Measurements from ENCODE around the gene ZNF304. TPM values are rescaled to one million over a fixed set of nuclear protein-coding genes. Genes with fewer than 3 reads are reported as not detected.

ZNF304 gene
- polyA plus RNA-seq, 1 donor from 2014 or later = 4.2 TPM

DNA sequence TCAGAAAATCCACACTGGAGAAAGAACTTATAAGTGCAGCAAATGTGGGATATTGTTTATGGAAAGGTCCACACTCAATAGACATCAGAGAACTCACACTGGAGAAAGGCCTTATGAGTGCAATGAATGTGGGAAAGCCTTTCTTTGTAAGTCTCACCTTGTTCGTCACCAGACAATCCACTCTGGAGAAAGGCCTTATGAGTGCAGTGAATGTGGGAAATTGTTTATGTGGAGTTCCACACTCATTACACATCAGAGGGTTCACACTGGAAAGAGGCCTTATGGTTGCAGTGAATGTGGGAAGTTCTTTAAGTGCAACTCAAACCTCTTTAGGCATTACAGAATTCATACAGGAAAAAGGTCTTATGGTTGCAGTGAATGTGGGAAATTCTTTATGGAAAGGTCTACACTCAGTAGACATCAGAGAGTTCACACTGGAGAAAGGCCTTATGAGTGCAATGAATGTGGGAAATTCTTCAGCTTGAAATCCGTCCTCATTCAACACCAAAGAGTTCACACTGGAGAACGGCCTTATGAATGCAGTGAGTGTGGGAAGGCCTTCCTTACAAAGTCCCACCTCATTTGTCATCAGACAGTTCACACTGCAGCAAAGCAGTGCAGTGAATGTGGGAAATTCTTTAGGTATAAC is 26.6 kb downstream of the ZNF304 start:
- Mint-ChIP-seq H3K4me3 (no peak overlapping the region), H3K27me3 (no peaks in the 10 kb centered on the region), H3K27ac (no peak overlapping the region), H3K4me1 (peaks cover 0 to 2% (median 0%) of the 10 kb centered on the region in 3 donors), H3K36me3 (peaks cover 39% of the 10 kb centered on the region), H3K9me3 (peaks cover 9 to 33% (median 25%) of the 10 kb centered on the region in 3 donors)

DNA sequence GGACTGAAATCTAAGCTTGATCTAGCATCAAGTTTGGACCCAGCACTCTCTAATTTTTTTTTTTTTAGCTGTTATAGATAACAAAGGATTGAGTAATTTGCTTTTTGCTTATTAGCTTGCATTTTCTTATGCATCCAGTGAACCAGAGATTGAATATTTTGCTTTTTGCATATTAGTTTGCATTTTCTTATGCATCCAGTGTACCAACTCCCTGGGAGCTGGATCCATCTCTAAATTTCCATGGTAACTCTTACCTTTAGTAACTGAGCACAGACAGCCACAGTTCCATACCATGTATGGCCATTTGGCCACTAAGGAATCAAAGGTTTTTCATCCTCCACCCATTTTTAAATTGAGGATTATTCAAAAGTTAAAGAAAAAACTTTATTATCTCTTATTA is 29.9 kb downstream of the ZNF304 start:
- peaks cover 18% of the 10 kb centered on the region for H3K36me3 Mint-ChIP-seq
- peaks cover 9 to 23% (median 20%) of the 10 kb centered on the region in 3 donors for H3K9me3 Mint-ChIP-seq
- no peaks in the 10 kb centered on the region for H3K27me3 Mint-ChIP-seq
- no peaks in the 10 kb centered on the region for H3K4me1 Mint-ChIP-seq
- H3K27ac Mint-ChIP-seq = no peak overlapping the region
- H3K4me3 Mint-ChIP-seq = no peak overlapping the region

- no peak overlapping the region for H3K27ac Mint-ChIP-seq
- H3K36me3 Mint-ChIP-seq = peaks cover 3% of the 10 kb centered on the region
Observed at GRCh38 chr19:57382806-57383488, 31.9 kb downstream of the ZNF304 start.

GRCh38 chr19:57389194-57389729 is 38.2 kb downstream of the ZNF304 start:
- peaks cover 9% of the 10 kb centered on the region for H3K36me3 Mint-ChIP-seq
- peak overlapping the region; percentile 85 to 99 (median 98) for H3K27ac Mint-ChIP-seq
- H3K9me3 Mint-ChIP-seq = peaks cover 2 to 15% (median 9%) of the 10 kb centered on the region in 3 donors
- peaks cover 21 to 26% (median 25%) of the 10 kb centered on the region in 3 donors for H3K4me1 Mint-ChIP-seq
- no peaks in the 10 kb centered on the region for H3K27me3 Mint-ChIP-seq
- H3K4me3 Mint-ChIP-seq = peak overlapping the region; percentile 87 to 99 (median 96)

More at GRCh38 chr19:57382806-57383488, 31.9 kb downstream of the ZNF304 start:
- H3K4me1 Mint-ChIP-seq = no peaks in the 10 kb centered on the region
- H3K27me3 Mint-ChIP-seq = no peaks in the 10 kb centered on the region
- H3K4me3 Mint-ChIP-seq = no peak overlapping the region
- H3K9me3 Mint-ChIP-seq = peaks cover 5 to 21% (median 19%) of the 10 kb centered on the region in 3 donors

- Mint-ChIP-seq H3K36me3 (peaks cover 12% of the 10 kb centered on the region), H3K27me3 (no peaks in the 10 kb centered on the region), H3K4me3 (peak within 1 kb of the TSS; percentile 87 to 99 (median 96)), H3K4me1 (peaks cover 21 to 30% (median 25%) of the 10 kb centered on the region in 3 donors), H3K27ac (peak within 1 kb of the TSS; percentile 85 to 99 (median 98)), H3K9me3 (peaks cover 6 to 20% (median 13%) of the 10 kb centered on the region in 3 donors)
Observed at GRCh38 chr19:57389730-57390598, 38.9 kb downstream of the ZNF304 start, which contains the start of gene ZNF548. Gene ZNF548 (plus strand): TSS chr19:57389854. CDS start chr19:57390100, 246 bp downstream.

DNA sequence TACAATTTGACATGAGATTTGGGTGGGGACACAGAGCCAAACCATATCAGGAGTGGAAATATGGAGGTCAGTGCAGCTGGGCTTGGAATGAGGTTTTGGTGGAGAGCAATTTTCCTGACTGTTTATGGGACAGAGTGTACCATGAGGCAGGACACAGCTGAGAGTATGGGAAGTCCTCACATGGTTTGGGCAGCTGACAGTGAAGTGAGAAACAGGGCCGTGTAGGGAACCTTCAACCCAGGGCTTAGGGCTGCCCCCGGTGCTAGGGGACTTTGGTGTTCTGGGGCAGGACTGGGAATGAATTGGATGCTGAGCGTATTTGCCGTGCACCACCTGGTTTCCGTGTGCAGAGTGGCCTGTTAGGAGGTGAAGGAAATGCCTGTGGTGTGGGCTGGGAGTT is 44.6 kb downstream of the ZNF304 start:
- Mint-ChIP-seq H3K4me3 (no peak overlapping the region), H3K4me1 (peaks cover 11 to 14% (median 12%) of the 10 kb centered on the region in 3 donors), H3K27me3 (no peaks in the 10 kb centered on the region), H3K27ac (peak overlapping the region in 1 of 3 donors; percentile 34), H3K36me3 (peaks cover 52% of the 10 kb centered on the region), H3K9me3 (peaks cover 18 to 49% (median 24%) of the 10 kb centered on the region in 3 donors)

DNA sequence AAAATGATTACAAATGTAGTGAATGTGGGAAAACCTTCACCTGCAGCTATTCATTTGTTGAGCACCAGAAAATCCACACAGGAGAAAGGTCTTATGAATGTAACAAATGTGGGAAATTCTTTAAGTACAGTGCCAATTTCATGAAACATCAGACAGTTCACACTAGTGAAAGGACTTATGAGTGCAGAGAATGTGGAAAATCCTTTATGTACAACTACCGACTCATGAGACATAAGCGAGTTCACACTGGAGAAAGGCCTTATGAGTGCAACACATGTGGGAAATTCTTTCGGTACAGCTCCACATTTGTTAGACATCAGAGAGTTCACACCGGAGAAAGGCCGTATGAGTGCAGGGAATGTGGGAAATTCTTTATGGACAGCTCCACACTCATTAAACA is 47.8 kb downstream of the ZNF304 start:
- peak overlapping the region in 1 of 4 donors; percentile 55 for H3K4me3 Mint-ChIP-seq
- H3K27me3 Mint-ChIP-seq = no peaks in the 10 kb centered on the region
- H3K9me3 Mint-ChIP-seq = peaks cover 22 to 53% (median 26%) of the 10 kb centered on the region in 3 donors
- peaks cover 0 to 5% (median 0%) of the 10 kb centered on the region in 3 donors for H3K4me1 Mint-ChIP-seq
- H3K36me3 Mint-ChIP-seq = peaks cover 51% of the 10 kb centered on the region
- H3K27ac Mint-ChIP-seq = no peak overlapping the region

DNA sequence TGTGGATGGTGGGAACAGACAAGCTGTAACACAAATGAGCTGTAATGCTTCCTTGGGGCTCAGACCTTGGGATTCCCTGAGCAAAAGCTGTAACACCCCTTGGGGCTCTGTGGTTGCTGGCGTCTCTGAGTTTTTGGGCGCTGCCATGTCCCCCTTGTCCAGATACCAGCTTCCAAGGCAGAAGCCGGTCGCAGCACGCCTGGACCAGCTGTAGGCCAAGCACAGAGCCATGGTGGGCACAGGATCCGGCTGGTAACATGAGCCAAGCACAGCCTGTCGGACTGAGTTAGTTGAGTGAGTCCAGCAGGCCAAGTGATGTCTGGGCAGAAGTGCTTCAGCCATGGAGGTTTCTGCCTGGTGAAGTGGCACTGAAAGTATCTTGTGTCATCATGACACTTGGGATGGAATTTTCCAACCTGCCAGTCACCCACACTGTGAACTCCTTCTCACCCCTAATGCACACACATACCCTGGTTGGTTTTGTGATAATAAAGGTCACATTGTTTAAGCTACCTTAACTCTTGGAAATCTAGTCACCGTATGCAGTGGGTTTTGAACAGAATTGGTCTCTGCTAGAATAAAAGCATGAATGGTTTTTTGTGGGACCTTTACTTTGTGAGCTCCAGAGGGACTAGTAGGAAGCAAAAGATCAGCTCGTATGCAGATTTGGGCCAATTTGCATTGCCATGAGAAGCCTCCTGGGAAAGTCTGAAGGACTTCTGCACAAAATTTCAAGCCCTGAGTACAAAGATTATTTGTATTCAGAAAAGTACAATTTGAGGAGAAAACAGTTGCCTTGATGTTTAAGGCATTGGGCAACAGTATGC is 52.9 kb downstream of the ZNF304 start:
- H3K4me1 Mint-ChIP-seq = peaks cover 6 to 7% (median 7%) of the 10 kb centered on the region in 3 donors
- H3K9me3 Mint-ChIP-seq = peaks cover 5 to 18% (median 6%) of the 10 kb centered on the region in 3 donors
- no peak overlapping the region for H3K4me3 Mint-ChIP-seq
- H3K27me3 Mint-ChIP-seq = no peaks in the 10 kb centered on the region
- no peak overlapping the region for H3K27ac Mint-ChIP-seq
- peaks cover 18% of the 10 kb centered on the region for H3K36me3 Mint-ChIP-seq

- peaks cover 3% of the 10 kb centered on the region for H3K36me3 Mint-ChIP-seq
- peaks cover 13 to 18% (median 16%) of the 10 kb centered on the region in 3 donors for H3K4me1 Mint-ChIP-seq
Observed at GRCh38 chr19:57406516-57407123, 55.5 kb downstream of the ZNF304 start.

More at GRCh38 chr19:57406516-57407123, 55.5 kb downstream of the ZNF304 start:
- peak overlapping the region in 1 of 4 donors; percentile 26 for H3K4me3 Mint-ChIP-seq
- H3K27me3 Mint-ChIP-seq = no peaks in the 10 kb centered on the region
- H3K27ac Mint-ChIP-seq = peak overlapping the region in 1 of 3 donors; percentile 4
- H3K9me3 Mint-ChIP-seq = peaks cover 2 to 5% (median 3%) of the 10 kb centered on the region in 3 donors

Other genes with a start within 250 kb of the ZNF304 start
- gene USP29, start 231.3 kb upstream of the ZNF304 start, polyA plus RNA-seq = not detected
- gene ZIM3, start 206.1 kb upstream of the ZNF304 start, polyA plus RNA-seq = not detected
- gene DUXA, start 183.8 kb upstream of the ZNF304 start, polyA plus RNA-seq = not detected
- gene ZNF264, start 159.8 kb upstream of the ZNF304 start, polyA plus RNA-seq = 15.9 TPM
- 0.51 TPM for gene AURKC, start 120.2 kb upstream of the ZNF304 start, polyA plus RNA-seq
- gene ZNF805, start 110.6 kb upstream of the ZNF304 start, polyA plus RNA-seq = 3.8 TPM
- 10.2 TPM for gene ZNF460, start 70.8 kb upstream of the ZNF304 start, polyA plus RNA-seq
- 7.3 TPM for gene ZNF543, start 30.8 kb upstream of the ZNF304 start, polyA plus RNA-seq
- gene TRAPPC2B, start 12.3 kb downstream of the ZNF304 start, polyA plus RNA-seq = 32.7 TPM
- 1.5 TPM for gene ZNF547, start 12.3 kb downstream of the ZNF304 start, polyA plus RNA-seq
- 12.7 TPM for gene ZNF548, start 38.6 kb downstream of the ZNF304 start, polyA plus RNA-seq
- 5.4 TPM for gene ZNF17, start 59.9 kb downstream of the ZNF304 start, polyA plus RNA-seq
- 5.4 TPM for gene ZNF749, start 84.1 kb downstream of the ZNF304 start, polyA plus RNA-seq
- 0.53 TPM for gene VN1R1, start 105.9 kb downstream of the ZNF304 start, polyA plus RNA-seq
- 1.1 TPM for gene ZNF772, start 126.3 kb downstream of the ZNF304 start, polyA plus RNA-seq
- 12.4 TPM for gene ZNF419, start 136.5 kb downstream of the ZNF304 start, polyA plus RNA-seq
- gene ZNF773, start 148.7 kb downstream of the ZNF304 start, polyA plus RNA-seq = 9.0 TPM
- 7.3 TPM for gene ZNF549, start 176.1 kb downstream of the ZNF304 start, polyA plus RNA-seq
- gene ZNF550, start 208.6 kb downstream of the ZNF304 start, polyA plus RNA-seq = 8.8 TPM
- gene ZNF416, start 227.6 kb downstream of the ZNF304 start, polyA plus RNA-seq = 5.5 TPM
- gene ZIK1, start 232.9 kb downstream of the ZNF304 start, polyA plus RNA-seq = 9.9 TPM
- 5.0 TPM for gene ZNF530, start 248.6 kb downstream of the ZNF304 start, polyA plus RNA-seq

Data from IgD-negative memory B cell (primary cell).